CD4-positive, alpha-beta T cell treated with Interferon gamma for 1 hour (primary cell): ENCODE data around the gene MSTN.
"Not testable (repeated sequence)": the region's sequence is repeated elsewhere in the genome, so short reads cannot be mapped to it uniquely, and the experiment has no call there.

ENCODE experiments used
- DNase-seq: peaks from one replicate; pipeline ENCODE4 v3.0.0-alpha.2; 2020

MSTN gene

GRCh38 chr2:190062053-190062452 is 476 bp downstream of the MSTN start:
- DNase-seq: no peak

- DNase-seq: no peak
These were observed 1.9 kb downstream of the MSTN start for GRCh38 chr2:190060626-190061025.

DNA sequence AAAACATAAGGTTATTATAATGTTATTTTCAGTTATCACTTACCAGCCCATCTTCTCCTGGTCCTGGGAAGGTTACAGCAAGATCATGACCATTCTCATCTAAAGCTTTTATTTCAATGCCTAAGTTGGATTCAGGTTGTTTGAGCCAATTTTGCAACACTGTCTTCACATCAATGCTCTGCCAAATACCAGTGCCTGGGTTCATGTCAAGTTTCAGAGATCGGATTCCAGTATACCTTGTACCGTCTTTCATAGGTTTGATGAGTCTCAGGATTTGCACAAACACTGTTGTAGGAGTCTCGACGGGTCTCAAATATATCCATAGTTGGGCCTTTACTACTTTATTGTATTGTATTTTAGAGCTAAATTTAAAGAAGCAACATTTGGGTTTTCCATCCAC is 2.5 kb downstream of the MSTN start:
- no peak for DNase-seq

- no peak for DNase-seq
These were observed 9.1 kb downstream of the MSTN start for GRCh38 chr2:190053426-190053825.

DNA sequence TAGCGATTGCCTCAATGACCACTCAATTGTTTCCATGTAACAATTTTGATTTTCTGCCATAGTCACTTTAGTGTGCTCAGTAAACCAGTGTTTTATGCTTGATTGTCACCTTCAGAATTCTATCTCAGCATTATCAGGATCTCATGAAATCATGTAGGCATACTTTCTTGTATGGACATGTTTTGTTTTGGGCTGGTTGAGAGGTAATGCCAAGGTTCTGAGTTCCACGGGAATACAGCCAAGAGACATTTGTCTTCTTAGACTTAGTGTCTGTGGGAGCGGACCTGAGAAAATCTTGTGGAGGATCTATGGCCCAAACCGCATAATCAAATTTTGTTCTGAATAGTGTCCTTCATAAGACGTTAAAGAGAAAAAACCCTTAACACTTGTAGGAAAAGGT is 10.2 kb downstream of the MSTN start:
- no peak for DNase-seq

GRCh38 chr2:190051223-190051622 is 11.3 kb downstream of the MSTN start:
- DNase-seq: no peak

- no peak for DNase-seq
These were observed 12.5 kb downstream of the MSTN start for GRCh38 chr2:190050001-190050400.

GRCh38 chr2:190044866-190045265 is 17.7 kb downstream of the MSTN start:
- no peak for DNase-seq

DNA sequence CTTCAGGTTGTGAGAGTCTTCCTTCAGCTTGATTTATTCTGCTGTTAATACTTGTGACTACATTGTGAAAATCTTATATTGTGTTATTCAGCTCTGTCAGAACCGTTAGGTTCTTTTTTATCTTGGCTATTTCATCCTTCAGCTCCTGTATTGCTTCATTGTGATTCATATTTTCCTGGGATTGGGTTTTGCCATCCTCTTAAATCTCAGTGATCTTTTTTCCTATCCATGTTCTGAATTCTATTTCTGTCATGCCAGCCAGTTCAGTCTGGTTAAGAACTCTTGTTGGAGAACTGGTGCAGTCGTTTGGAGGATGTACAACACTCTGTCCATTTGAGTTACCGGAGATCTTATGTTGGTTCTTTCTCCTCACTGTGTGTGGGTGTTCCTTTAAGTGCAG is 19.1 kb downstream of the MSTN start:
- no peak for DNase-seq

DNA sequence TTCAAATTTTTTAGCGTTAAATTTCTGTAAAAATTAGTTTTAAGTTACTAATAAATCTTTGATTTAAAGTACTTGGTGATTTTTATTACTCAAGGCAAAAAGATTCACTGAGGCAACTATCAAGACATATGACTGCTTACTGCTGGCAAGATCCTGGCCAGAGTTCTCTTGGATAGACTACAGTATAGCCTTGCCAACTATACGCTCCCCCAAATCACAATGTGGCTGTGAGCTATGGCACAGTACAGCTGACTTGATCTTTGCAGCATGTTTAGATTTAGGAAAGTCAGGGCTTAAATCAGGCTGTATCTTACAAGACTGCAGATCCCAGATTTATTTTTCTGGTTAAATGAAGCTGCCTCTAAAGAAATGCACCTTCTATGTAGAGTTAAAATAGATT is 26.5 kb downstream of the MSTN start:
- no peak for DNase-seq

DNA sequence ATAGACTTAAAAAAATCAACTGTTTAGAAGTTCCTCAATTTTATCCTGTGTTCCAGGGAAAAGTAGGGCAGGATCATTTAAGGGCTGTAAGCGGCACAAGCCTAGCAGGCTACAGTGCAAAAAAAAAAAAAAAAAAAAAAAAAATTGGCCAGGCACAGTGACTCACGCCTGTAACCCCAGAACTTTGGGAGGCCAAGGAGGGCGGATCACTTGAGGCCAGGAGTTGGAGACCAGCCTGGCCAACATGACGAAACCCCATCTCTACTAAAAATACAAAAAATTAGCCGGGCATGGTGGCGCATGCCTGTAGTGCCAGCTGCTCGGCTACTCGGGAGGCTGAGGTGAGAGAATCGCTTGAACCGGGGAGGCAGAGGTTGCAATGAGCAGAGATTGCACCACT is 28.1 kb downstream of the MSTN start:
- not testable (repeated sequence) for DNase-seq

DNA sequence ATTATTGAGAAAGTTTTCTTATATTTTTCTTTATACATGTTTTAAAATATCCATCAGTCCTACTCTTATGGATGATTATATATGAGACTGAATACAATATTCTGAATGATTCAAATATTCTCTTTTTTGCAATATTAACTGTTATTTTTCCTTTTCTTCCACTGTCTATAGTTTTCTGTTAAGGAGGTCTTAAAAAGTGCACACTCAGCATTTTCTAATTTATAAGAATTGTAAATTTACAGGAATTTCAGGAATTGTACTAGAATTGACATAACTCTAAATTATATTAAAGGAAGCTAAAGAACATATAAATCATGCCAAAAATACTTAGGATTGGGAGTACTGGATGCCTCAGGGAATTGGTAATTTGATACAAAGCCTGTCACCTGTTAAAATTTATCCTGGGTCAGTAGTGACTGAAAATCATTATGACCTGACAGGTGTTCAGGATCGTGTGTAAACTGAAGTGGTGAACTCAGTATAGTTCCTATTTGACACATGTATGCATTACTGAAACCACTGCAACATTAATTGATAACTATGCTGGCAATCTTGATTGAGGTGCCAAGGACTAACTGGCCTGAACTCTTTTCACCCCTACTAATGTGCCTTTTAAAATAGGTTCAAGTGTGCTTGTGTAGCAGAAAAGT is 30.4 kb downstream of the MSTN start:
- no peak for DNase-seq

DNA sequence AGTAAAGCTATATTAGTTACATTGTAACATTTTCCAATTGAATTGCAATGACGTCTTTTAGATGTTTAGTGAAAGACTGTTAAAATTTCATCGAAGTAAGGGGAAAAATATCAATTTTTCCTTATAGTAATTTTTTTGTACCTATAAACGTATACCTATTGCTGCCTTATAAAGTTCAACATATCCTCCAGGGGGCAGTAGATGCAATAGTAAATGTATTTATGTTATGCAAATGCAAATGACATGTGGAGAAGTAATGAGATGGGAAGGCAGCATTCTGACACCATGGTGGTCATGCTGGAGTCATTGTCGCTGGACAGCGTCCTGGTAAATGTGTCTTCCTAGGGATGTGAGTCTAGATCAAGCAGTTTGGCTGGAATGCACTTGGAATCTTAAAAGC is 38.7 kb downstream of the MSTN start:
- DNase-seq: no peak

GRCh38 chr2:190020720-190021119 is 41.8 kb downstream of the MSTN start:
- DNase-seq: no peak

DNA sequence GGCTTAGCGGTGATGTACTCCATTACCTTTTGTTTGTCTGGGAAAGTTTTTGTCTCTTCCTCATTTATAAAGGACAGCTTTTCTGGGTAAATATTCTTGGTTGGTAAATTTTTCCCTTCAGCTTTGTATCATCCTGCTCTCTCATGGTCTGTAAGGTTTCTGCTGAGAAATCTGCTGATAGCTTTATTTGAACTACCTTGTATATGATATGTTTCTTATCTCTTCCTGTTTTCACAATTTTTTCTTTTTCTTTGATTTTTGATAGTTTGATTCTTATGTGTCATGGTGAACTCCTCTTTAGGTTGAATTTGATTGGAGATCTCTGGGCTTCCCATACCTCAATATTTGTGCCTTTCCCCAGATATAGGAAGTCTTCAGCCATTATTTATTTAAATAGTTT is 44.7 kb downstream of the MSTN start:
- no peak for DNase-seq

GRCh38 chr2:190015969-190016368 is 46.6 kb downstream of the MSTN start:
- not testable (repeated sequence) for DNase-seq
